Measurements from ENCODE around the gene GABRB1. TPM values are rescaled to one million over a fixed set of nuclear protein-coding genes. Genes with fewer than 3 reads are reported as not detected.

The GABRB1 gene
- total and polyA plus RNA-seq, 2 donors (not counting 3 experiments of a cell fraction or from before 2014, with no cell fraction given), result not detected

DNA sequence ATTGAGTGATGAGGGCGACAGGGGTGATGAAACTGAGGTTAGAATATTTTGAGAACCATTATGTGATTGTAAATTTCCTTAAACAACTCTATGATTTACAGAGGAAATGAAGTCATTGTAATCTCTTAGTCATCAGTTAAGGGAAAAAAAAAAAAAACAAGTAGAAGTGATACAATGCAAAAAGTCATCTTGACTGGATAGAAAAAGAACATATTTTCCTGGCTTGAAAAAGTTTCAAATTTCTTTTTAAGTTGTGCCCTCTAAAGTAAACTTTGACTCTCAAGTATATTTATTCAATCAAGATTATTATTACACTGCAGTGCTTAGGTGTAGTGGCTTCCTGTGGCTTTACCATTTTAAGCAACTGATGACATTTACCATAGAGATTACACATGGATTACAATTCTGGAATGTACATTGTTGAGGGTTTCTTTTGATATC is 40.6 kb downstream of the GABRB1 start:
- peaks cover 37% of the 10 kb centered on the region for H3K4me1 ChIP-seq (ENCODE audit: control insufficient read depth, extremely low read depth, insufficient read depth, low read length)
- no peaks in the 10 kb centered on the region for H3K9me1 ChIP-seq (replicated peaks; ENCODE audit: control insufficient read depth, extremely low read depth, insufficient read depth, low read length)
- no peaks in the 10 kb centered on the region for H3K9me3 ChIP-seq (replicated peaks; ENCODE audit: control insufficient read depth, insufficient read depth, low read length)
- no peaks in the 10 kb centered on the region for H4K20me1 ChIP-seq (replicated peaks; ENCODE audit: control insufficient read depth, extremely low read depth, insufficient read depth, low read length)
- no peaks in the 10 kb centered on the region for H3K79me2 ChIP-seq (ENCODE audit: control insufficient read depth, insufficient read depth, low read length)
- DNase-seq (ENCODE audit: low read depth, low spot score), result peak; percentile 75
- peak overlapping the region; percentile 76 for H3K4me2 ChIP-seq (ENCODE audit: insufficient read depth, low read length)
- peaks cover 0 to 2% of the 10 kb centered on the region in 2 experiments for H3K27me3 ChIP-seq (ENCODE audit: control insufficient read depth in 2 of 2, insufficient read depth in 2 of 2, low read length in 2 of 2)
- peak overlapping the region; percentile 76 for H3K27ac ChIP-seq (ENCODE audit: insufficient read depth, low read depth, low read length)
- H3K36me3 ChIP-seq (ENCODE audit: control insufficient read depth in 2 of 2, extremely low read depth in 1 of 2, insufficient read depth in 2 of 2, low read length in 2 of 2), result no peaks in the 10 kb centered on the region
- no peak overlapping the region for H3K4me3 ChIP-seq (replicated peaks in 1 of 3; ENCODE audit: insufficient read depth in 1 of 3, low read depth in 1 of 3, low read length in 3 of 3)
- ChIA-PET POLR2A (no interaction called here), CTCF (no interaction called here)
- dilution Hi-C loops (cut with MboI; ENCODE audit: extremely low pct_ligation_motif_present, low sequenced_read_pairs) (no loop called here), intact Hi-C loops (cut with micrococcal nuclease) (no loop called here)
- H2AFZ ChIP-seq (ENCODE audit: low read depth, low read length), result peak overlapping the region; percentile 23
- FAIRE-seq, result peak; percentile 64
- H3K9ac ChIP-seq (replicated peaks; ENCODE audit: extremely low read depth, insufficient read depth, low read length), result no peak overlapping the region
- no TSS peak for BruUV-seq (replicated peaks)
- TF ChIP-seq MYC (IDR thresholded peaks at IDR 0.05; ENCODE audit: low read depth, low read length), result no peak
- TF ChIP-seq JUN (IDR thresholded peaks at IDR 0.05; ENCODE audit: borderline replicate concordance, insufficient read depth, insufficient read length, low read depth), result peak; percentile 96
- peak; percentile 84 for TF ChIP-seq FOS (IDR thresholded peaks at IDR 0.05; ENCODE audit: borderline replicate concordance, insufficient read depth, low read length)
- TF ChIP-seq EZH2 (IDR thresholded peaks at IDR 0.05; ENCODE audit: borderline replicate concordance, low read depth, low read length, severe bottlenecking), result no peak
- TF ChIP-seq, protein P1, sequence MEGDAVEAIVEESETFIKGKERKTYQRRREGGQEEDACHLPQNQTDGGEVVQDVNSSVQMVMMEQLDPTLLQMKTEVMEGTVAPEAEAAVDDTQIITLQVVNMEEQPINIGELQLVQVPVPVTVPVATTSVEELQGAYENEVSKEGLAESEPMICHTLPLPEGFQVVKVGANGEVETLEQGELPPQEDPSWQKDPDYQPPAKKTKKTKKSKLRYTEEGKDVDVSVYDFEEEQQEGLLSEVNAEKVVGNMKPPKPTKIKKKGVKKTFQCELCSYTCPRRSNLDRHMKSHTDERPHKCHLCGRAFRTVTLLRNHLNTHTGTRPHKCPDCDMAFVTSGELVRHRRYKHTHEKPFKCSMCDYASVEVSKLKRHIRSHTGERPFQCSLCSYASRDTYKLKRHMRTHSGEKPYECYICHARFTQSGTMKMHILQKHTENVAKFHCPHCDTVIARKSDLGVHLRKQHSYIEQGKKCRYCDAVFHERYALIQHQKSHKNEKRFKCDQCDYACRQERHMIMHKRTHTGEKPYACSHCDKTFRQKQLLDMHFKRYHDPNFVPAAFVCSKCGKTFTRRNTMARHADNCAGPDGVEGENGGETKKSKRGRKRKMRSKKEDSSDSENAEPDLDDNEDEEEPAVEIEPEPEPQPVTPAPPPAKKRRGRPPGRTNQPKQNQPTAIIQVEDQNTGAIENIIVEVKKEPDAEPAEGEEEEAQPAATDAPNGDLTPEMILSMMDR (IDR thresholded peaks at IDR 0.05; ENCODE audit: extremely low read depth in 1 of 2, insufficient read depth in 1 of 2, low read depth in 1 of 2, low read length in 2 of 2), result no peak
- TF ChIP-seq POLR2A (IDR thresholded peaks at IDR 0.05; ENCODE audit: low read depth, low read length), result no peak
- no peak for TF ChIP-seq POLR2AphosphoS5 (IDR thresholded peaks at IDR 0.05; ENCODE audit: insufficient read depth, low read depth, low read length)
- TF ChIP-seq, protein P2, sequence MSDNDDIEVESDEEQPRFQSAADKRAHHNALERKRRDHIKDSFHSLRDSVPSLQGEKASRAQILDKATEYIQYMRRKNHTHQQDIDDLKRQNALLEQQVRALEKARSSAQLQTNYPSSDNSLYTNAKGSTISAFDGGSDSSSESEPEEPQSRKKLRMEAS (IDR thresholded peaks at IDR 0.05; ENCODE audit: insufficient read depth, insufficient read length), result no peak
- TF ChIP-seq GATA2 (IDR thresholded peaks at IDR 0.05; ENCODE audit: insufficient read depth, insufficient read length, low read depth, low read length), result no peak

Data from endothelial cell of umbilical vein (primary cell).